ENCODE data around the gene MOGAT1. TPM values are rescaled to one million over a fixed set of nuclear protein-coding genes. Genes with fewer than 3 reads are reported as not detected.

Gene MOGAT1
- polyA plus RNA-seq, 1 of the 3 experiments (the other 2 are of a cell fraction) = not detected

DNA sequence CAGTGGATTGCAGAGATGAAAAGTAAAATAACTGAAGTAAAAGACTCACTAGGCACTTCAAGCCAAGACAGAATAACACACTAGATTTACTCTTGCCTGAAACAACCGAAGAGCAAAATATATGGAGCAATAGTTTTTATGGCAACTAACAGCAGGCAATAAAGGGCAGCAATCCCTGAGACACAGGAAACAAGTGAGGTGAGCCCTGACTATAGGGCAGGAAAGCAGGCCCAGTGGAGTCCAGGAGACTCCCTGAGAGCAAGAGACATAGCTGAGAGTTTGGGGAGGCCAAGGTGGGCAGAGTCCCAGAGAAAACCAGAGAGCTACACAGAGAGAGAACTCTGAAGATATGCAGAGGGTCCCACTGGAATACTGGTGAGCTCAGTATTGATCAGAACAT lies 34.4 kb upstream of the MOGAT1 start:
- Histone ChIP-seq H3K9me2 (no peaks in the 10 kb centered on the region; the same call in 1 of the 2 replicates), H2AFZ (ENCODE audit: low read depth) (no peak overlapping the region), H3K9ac (no peak overlapping the region), H3K4me1 (ENCODE audit: control insufficient read depth in 1 of 2, insufficient read depth in 2 of 2, low read depth in 1 of 2, low read length in 1 of 2) (no peaks in the 10 kb centered on the region), H3K36me3 (replicated peaks in 1 of 2; ENCODE audit: control insufficient read depth in 1 of 2, insufficient read depth in 2 of 2, low read length in 1 of 2) (peaks cover 67 to 73% of the 10 kb centered on the region in 2 experiments), H4K20me1 (ENCODE audit: insufficient read depth) (no peaks in the 10 kb centered on the region), H3K4me3 (ENCODE audit: low read depth in 2 of 2, low read length in 1 of 2) (no peak overlapping the region), H3K27me3 (ENCODE audit: insufficient read depth) (no peaks in the 10 kb centered on the region), H3K79me2 (ENCODE audit: insufficient read depth) (no peaks in the 10 kb centered on the region; the same call in 1 of the 2 replicates), H3K4me2 (no peak overlapping the region), H3K27ac (ENCODE audit: low read depth in 2 of 2, low read length in 1 of 2) (no peak overlapping the region), H3K9me3 (peaks cover 5% of the 10 kb centered on the region; the same call in 1 of the 2 replicates), H3F3A (replicated peaks; ENCODE audit: insufficient read depth) (no peaks in the 10 kb centered on the region)
- WGBS (ENCODE audit: low lambda C conversion rate) = 95% methylated on average over 1 of the region's 1 CpG
- CTCF ChIA-PET = interaction anchor here (0.6 to 1.2 kb wide), 2 partner anchors 17 to 171 kb away, joined by 3 read pairs; no protein-coding TSS in a partner anchor
- TF ChIP-seq CHD2 (IDR thresholded peaks at IDR 0.05; ENCODE audit: low read length, partially characterized antibody) = no peak
- no peak for TF ChIP-seq FOXJ3 (CRISPR knock-in tag; IDR thresholded peaks at IDR 0.05)
- TF ChIP-seq RFX5 (IDR thresholded peaks at IDR 0.05; ENCODE audit: low read length) = no peak
- TF ChIP-seq, protein P1, sequence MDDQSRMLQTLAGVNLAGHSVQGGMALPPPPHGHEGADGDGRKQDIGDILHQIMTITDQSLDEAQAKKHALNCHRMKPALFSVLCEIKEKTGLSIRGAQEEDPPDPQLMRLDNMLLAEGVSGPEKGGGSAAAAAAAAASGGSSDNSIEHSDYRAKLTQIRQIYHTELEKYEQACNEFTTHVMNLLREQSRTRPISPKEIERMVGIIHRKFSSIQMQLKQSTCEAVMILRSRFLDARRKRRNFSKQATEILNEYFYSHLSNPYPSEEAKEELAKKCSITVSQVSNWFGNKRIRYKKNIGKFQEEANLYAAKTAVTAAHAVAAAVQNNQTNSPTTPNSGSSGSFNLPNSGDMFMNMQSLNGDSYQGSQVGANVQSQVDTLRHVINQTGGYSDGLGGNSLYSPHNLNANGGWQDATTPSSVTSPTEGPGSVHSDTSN (IDR thresholded peaks at IDR 0.05) = no peak
- TF ChIP-seq, protein P2, sequence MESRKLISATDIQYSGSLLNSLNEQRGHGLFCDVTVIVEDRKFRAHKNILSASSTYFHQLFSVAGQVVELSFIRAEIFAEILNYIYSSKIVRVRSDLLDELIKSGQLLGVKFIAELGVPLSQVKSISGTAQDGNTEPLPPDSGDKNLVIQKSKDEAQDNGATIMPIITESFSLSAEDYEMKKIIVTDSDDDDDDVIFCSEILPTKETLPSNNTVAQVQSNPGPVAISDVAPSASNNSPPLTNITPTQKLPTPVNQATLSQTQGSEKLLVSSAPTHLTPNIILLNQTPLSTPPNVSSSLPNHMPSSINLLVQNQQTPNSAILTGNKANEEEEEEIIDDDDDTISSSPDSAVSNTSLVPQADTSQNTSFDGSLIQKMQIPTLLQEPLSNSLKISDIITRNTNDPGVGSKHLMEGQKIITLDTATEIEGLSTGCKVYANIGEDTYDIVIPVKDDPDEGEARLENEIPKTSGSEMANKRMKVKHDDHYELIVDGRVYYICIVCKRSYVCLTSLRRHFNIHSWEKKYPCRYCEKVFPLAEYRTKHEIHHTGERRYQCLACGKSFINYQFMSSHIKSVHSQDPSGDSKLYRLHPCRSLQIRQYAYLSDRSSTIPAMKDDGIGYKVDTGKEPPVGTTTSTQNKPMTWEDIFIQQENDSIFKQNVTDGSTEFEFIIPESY (IDR thresholded peaks at IDR 0.05; ENCODE audit: borderline replicate concordance, low read depth) = no peak
- TF ChIP-seq GATA2 (CRISPR knock-in tag; IDR thresholded peaks at IDR 0.05) = no peak
- no peak for TF ChIP-seq TCF12 (IDR thresholded peaks at IDR 0.05)
- DNase-seq = no peak
- POLR2A ChIA-PET = no interaction called here

DNA sequence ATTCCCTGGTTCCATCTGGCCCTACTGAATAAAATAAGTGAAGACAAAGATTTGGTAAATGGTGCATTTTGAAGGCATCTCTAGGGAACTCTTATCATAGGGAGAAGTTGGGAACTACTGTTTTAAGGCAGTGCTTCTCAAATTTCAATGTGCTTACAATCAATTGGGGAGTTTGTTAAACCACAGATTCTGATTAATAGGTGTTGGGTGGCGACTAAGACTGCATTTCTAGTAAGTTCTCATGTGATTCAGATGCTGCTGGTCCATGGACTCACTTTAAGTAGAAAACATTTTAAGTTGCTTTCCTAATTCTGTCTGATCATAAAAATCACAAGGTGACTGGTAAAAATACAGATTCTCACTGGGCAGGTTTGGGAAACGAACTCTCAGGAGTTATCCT lies 30.1 kb upstream of the MOGAT1 start:
- Histone ChIP-seq H3K27ac (ENCODE audit: low read depth in 2 of 2, low read length in 1 of 2) (no peak overlapping the region), H2AFZ (ENCODE audit: low read depth) (no peak overlapping the region), H3K9ac (no peak overlapping the region), H3K27me3 (ENCODE audit: insufficient read depth) (no peaks in the 10 kb centered on the region), H3K4me1 (ENCODE audit: control insufficient read depth in 1 of 2, insufficient read depth in 2 of 2, low read depth in 1 of 2, low read length in 1 of 2) (no peaks in the 10 kb centered on the region), H3K9me2 (no peaks in the 10 kb centered on the region), H3K36me3 (replicated peaks in 1 of 2; ENCODE audit: control insufficient read depth in 1 of 2, insufficient read depth in 2 of 2, low read length in 1 of 2) (peaks cover 63 to 78% of the 10 kb centered on the region in 2 experiments), H3K4me2 (no peak overlapping the region), H3K4me3 (ENCODE audit: low read depth in 2 of 2, low read length in 1 of 2) (no peak overlapping the region), H3K79me2 (ENCODE audit: insufficient read depth) (peaks cover 3% of the 10 kb centered on the region; the same call in 1 of the 2 replicates), H4K20me1 (ENCODE audit: insufficient read depth) (no peaks in the 10 kb centered on the region), H3K9me3 (peaks cover 5% of the 10 kb centered on the region; the same call in 1 of the 2 replicates), H3F3A (replicated peaks; ENCODE audit: insufficient read depth) (peaks cover 4% of the 10 kb centered on the region)
- WGBS (ENCODE audit: low lambda C conversion rate) = 94% methylated on average over 2 of the region's 2 CpGs
- ChIA-PET POLR2A (no interaction called here), CTCF (no interaction called here)
- no peak for DNase-seq
- TF ChIP-seq FOXJ3 (CRISPR knock-in tag; IDR thresholded peaks at IDR 0.05) (no peak), FOXM1 (IDR thresholded peaks at IDR 0.05; ENCODE audit: low read depth) (no peak), CHD2 (IDR thresholded peaks at IDR 0.05; ENCODE audit: low read length, partially characterized antibody) (no peak), FOSL2 (IDR thresholded peaks at IDR 0.05; ENCODE audit: borderline replicate concordance, low read depth) (no peak), EZH2phosphoT487 (IDR thresholded peaks at IDR 0.05; ENCODE audit: borderline replicate concordance, low read depth) (no peak), NRF1 (IDR thresholded peaks at IDR 0.05; ENCODE audit: low read depth, low read length) (no peak), YY1 (IDR thresholded peaks at IDR 0.05; ENCODE audit: low read depth) (no peak), GABPA (IDR thresholded peaks at IDR 0.05; ENCODE audit: low read depth) (no peak), TCF12 (IDR thresholded peaks at IDR 0.05) (no peak)
- TF ChIP-seq, protein P3, sequence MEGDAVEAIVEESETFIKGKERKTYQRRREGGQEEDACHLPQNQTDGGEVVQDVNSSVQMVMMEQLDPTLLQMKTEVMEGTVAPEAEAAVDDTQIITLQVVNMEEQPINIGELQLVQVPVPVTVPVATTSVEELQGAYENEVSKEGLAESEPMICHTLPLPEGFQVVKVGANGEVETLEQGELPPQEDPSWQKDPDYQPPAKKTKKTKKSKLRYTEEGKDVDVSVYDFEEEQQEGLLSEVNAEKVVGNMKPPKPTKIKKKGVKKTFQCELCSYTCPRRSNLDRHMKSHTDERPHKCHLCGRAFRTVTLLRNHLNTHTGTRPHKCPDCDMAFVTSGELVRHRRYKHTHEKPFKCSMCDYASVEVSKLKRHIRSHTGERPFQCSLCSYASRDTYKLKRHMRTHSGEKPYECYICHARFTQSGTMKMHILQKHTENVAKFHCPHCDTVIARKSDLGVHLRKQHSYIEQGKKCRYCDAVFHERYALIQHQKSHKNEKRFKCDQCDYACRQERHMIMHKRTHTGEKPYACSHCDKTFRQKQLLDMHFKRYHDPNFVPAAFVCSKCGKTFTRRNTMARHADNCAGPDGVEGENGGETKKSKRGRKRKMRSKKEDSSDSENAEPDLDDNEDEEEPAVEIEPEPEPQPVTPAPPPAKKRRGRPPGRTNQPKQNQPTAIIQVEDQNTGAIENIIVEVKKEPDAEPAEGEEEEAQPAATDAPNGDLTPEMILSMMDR (IDR thresholded peaks at IDR 0.05) = no peak
- TF ChIP-seq, protein P1 (IDR thresholded peaks at IDR 0.05) = no peak
- TF ChIP-seq, protein P4, sequence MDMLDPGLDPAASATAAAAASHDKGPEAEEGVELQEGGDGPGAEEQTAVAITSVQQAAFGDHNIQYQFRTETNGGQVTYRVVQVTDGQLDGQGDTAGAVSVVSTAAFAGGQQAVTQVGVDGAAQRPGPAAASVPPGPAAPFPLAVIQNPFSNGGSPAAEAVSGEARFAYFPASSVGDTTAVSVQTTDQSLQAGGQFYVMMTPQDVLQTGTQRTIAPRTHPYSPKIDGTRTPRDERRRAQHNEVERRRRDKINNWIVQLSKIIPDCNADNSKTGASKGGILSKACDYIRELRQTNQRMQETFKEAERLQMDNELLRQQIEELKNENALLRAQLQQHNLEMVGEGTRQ (IDR thresholded peaks at IDR 0.05; ENCODE audit: borderline replicate concordance, low read depth, low read length) = no peak
- TF ChIP-seq, protein P5, sequence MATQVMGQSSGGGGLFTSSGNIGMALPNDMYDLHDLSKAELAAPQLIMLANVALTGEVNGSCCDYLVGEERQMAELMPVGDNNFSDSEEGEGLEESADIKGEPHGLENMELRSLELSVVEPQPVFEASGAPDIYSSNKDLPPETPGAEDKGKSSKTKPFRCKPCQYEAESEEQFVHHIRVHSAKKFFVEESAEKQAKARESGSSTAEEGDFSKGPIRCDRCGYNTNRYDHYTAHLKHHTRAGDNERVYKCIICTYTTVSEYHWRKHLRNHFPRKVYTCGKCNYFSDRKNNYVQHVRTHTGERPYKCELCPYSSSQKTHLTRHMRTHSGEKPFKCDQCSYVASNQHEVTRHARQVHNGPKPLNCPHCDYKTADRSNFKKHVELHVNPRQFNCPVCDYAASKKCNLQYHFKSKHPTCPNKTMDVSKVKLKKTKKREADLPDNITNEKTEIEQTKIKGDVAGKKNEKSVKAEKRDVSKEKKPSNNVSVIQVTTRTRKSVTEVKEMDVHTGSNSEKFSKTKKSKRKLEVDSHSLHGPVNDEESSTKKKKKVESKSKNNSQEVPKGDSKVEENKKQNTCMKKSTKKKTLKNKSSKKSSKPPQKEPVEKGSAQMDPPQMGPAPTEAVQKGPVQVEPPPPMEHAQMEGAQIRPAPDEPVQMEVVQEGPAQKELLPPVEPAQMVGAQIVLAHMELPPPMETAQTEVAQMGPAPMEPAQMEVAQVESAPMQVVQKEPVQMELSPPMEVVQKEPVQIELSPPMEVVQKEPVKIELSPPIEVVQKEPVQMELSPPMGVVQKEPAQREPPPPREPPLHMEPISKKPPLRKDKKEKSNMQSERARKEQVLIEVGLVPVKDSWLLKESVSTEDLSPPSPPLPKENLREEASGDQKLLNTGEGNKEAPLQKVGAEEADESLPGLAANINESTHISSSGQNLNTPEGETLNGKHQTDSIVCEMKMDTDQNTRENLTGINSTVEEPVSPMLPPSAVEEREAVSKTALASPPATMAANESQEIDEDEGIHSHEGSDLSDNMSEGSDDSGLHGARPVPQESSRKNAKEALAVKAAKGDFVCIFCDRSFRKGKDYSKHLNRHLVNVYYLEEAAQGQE (IDR thresholded peaks at IDR 0.05; ENCODE audit: low read depth, low read length) = no peak

Measured in SK-N-SH (cell line).